Stimulated activated CD4-positive, alpha-beta T cell treated with anti-CD3 and anti-CD28 coated beads, Interleukin-4, amount 100 ng/mL, for 48 hours (primary cell): ENCODE data around the gene TTC16.
"Not testable (repeated sequence)": the region's sequence is repeated elsewhere in the genome, so short reads cannot be mapped to it uniquely, and the experiment has no call there.

ENCODE experiments used
- DNase-seq, 2 donors: peaks; one replicate each; pipeline ENCODE4 v3.0.0-alpha.2; 2020; ENCODE audit warnings: low read depth in 2 of 2

Gene TTC16

GRCh38 chr9:127741831-127742434 is 26.1 kb downstream of the TTC16 start:
- DNase-seq: no peak

DNA sequence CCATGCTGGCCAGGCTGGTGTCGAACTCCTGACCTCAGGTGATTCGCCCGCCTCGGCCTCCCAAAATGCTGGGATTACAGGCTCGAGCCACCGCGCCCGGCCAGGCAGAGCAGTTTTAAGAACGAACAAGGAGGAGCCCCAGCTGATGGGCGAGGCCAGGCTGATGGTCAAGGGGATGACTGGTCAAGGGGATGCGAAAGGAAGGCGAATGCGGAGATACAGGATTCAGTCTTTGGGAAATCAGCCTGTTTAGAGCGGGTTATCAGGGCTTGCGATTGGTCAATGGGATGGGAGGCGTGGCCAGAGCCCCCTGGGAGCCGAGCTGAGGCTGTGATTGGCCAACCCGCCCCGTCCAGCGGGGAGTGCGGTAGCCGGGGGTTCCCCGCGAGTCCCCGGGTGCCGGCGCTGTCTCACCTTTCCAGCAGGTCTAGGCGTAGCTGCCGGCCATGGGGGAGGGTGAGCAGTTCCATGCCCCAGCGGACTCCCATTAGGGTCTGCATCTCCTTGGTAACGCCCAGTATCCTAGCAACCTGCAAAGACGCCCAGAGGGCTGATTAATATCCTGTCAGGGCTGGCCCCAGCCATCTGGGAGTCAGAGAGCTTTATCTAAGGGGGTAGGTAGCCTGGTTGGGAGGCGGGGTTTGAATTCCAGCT is 26.7 kb downstream of the TTC16 start:
- DNase-seq: no peak

DNA sequence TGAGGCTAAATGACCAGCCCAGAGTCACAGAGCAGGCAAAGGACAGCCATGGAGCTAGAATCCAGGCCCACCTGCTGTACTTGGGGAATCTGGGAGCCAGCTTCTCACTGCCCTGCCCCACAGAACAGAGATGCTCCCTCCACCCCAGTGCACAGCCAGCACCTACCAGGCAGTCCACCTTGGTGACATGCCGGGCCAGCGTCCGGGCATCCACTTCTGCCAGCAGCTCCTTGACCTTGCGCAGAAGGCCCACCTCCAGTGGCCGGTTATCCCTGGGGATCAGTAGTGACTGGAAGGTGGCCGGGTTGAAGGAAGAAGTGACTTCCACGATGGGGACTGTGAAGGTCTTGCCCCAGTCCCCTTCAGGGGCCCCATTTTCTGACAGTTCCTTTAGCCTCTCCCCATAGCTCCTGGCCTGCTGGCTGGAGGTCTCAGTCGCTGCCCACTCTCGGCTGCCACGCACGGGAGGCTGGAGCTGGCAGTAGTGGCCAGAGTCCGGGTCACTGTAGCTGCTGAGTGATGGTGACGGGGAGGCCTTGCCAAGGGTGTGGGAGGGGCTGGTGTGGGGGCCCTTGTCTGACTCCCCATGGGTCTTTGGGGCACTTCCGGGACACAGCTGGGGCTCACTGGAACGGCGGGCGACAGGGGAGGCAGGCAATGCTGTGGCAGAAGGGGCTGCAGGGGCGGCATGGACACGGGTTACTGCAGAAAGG is 28.7 kb downstream of the TTC16 start:
- no peak for DNase-seq

DNA sequence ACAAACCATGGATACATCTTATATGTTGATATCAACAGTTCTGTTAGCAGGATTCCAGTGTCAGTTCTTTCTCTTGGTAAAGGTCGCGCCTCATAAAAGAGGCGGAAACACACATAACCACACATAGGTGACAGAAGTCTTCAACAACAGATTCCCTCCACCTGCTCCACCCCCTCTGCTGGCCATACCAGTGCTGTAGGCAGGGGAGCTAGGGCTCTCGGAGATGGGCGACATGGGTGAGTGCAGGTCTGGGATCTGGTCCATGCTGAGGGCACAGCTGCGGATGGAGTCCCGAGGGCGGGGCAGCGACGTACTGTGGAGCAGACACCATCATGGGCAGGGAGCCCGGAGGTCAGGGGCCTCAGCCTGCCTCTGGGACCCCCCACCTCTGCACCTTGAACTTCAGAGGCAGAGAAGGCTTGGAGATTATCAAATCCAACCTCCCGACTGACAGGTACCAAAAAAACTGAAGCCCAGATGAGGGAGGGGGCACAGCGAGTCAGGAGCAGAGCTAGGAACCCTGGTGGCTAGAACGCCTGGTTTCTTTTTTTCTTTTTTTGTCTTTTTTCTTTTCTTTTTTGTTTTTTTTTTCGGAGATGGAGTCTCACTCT is 31.2 kb downstream of the TTC16 start:
- DNase-seq: no peak

GRCh38 chr9:127749090-127749787 is 33.4 kb downstream of the TTC16 start:
- no peak for DNase-seq

DNA sequence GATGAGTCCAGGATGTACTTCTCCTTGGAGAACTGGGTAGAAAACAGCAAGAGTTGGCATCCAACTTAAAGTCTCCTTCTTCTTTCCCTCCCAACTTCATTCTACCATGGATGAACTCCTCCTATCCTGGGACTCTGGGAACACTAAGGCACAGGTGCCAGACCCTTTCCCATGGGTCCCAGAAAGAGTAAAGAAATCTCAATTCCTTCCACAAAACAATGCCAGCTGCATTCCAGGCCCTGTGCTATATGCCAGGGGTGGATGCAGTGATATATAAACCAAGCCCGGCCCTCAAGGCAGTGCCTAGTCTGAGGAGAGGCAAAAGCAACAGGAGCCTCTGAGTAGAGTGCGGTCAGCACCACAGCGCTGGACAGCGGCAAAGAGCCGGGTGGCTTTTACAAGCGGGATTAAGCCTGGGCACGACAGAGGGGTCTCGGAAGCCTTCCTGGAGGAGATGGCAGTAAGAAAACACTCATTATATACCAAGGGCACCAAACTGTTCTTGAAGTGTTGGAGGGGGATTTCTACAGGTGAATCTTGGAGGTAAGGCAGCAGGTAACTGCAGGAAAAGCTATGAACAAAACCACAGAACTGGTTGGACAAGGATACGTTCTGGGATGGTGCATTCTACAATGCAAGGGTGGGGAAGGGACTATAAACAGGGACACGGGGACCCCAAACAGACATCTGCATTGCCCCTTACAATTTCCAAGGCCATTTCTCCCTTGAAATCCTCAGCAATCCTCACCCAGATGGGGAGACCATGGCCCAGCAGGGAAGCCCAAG is 35.6 kb downstream of the TTC16 start:
- no peak for DNase-seq

GRCh38 chr9:127753148-127753547 is 37.3 kb downstream of the TTC16 start:
- DNase-seq: no peak

DNA sequence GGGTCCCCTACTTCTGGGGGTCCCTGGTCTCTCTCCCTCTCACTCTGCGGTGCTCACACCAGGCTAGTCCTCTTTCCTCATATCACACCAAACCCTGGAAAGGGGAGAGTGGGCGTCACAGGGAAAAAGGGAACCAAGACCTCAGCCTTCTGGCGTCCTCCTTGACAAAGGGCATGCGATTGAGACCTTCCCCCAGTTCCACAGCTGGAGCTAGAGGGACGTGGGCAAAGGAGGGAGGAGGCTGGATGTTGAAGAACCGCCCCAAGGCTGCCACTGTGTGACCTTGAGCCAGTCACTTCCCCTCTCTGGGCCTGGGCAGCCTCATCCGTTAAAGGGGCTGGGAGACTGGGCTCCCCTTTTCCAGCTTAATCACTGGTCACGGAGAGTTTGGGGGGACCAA is 37.7 kb downstream of the TTC16 start:
- DNase-seq: no peak

DNA sequence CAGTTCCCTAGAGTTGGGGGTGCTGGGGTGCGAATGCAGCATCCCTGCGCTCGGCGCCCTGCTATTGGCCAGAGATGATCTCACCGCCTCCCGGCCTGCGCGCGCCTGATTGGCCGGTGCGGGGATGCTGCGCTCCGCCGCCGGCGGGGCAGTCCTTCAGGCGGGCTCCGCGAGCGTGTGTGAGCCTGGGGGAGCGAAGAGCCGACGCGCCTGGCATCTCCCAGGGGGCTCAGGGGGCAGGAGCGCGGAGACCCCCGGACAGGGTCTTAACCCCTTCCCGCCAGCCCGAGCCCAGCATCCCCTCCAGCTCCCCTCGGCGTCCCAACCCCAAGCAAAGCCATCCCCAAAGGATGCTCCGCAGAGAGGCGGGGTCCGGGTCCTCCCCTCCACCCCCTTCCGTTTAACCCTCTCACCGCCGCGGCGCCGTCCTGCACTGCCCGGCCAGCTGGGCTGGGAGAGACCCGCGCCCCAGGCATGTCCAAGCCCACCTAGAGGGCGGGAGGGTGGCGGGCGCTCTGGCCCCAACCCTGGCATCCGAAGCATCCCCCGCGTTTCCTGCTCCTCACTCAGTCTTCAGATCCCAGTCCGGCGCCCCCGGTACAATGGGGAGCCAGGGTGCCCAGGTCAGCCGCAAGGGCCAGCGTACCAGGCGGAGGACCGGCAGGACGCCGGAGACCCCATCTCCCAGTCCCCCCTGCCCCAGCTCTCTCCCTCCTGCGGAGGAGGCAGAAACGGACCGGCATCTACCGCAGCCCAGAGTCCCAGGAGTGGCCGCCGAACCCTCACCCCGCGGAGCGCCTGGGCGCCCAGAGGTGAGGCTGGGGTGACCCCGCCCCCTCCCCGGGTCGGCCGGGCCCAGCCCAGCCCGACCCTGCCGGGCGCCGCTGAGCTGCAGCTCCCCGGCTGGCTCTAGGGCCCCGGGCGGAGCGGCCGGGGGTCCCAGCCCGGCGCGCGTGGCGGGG is 38.5 kb downstream of the TTC16 start:
- no peak for DNase-seq

GRCh38 chr9:127755061-127756060 is 39.5 kb downstream of the TTC16 start:
- no peak for DNase-seq

- DNase-seq: no peak
Observed at GRCh38 chr9:127756233-127756632, 40.4 kb downstream of the TTC16 start.

DNA sequence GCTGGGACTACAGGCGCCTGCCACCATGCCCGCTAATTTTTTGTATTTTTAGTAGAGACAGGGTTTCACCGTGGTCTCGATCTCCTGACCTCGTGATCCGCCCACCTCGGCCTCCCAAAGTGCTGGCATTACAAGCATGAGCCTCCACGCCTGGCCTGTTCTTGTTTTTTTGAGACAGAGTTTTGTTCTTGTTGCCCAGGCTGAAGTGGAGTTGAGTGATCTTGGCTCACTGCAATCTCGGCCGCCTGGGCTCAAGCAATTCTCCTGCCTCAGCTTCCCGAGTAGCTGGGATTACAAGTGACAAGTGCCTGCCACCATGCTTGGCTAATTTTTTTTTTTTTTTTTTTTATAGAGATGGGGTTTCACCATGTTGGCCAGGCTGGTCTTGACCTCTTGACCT is 40.9 kb downstream of the TTC16 start:
- DNase-seq: not testable (repeated sequence)

DNA sequence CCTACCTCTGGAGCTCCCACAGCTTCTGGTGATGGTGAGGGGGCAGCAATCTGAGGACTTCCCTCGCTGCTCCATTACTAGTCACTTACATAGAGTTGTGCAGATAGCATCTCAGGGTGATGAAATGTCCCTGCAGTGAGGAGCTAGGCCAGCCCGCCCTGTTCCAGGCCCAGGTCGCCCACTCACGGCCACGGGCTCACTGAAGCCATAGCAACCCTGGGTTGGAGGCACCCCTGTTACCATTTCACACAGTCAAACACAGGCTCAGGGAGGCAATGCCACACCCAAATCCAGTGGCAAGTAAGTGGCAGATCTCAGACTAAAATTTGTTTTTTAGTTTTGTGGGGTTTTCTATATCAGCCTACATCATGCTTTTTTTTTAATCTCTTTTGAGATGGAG is 43.0 kb downstream of the TTC16 start:
- no peak for DNase-seq

DNA sequence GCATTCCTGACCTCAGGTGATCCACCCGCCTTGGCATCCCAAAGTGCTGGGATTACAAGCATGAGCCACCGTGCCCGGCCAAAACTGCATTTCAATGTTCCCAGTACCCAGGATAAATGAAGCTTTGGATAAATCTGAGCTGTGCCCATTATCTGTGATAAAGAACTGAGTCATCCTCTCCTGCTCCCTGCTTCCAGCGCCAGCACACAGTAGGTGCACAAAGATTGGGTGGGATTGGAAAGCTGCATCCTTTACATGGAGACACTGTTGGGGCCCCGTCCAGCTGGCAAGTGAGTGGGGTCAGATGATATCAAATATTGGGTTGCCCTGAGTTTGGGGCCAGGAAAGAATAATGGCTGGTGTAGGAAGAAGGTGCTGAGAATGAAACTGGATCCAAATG is 45.2 kb downstream of the TTC16 start:
- no peak for DNase-seq

DNA sequence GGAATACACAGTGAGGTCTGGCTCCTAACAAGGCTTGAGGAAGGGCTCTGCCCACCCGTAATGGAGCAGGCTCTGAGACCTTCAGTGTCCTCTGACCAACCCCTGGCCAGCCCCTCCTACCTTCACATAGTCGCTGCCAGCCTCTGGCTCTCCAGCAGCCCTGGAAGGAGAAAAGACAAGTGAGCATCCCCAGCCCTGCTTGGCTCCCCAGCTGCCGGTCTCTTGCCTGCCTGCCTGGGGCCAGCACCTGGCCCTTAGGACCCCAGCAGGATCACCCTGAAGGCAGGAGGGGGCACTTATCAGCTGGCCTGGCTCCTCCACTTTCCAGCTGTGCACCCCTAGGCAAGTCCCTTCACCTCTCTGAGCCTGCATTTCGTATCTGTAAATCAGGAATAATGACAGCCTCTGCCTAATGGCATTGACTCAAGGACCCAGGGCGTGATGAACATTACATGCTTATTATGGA is 45.6 kb downstream of the TTC16 start:
- DNase-seq: no peak

- no peak for DNase-seq
Observed at GRCh38 chr9:127762111-127762676, 46.3 kb downstream of the TTC16 start.

- no peak for DNase-seq
Observed at GRCh38 chr9:127763918-127764384, 48.1 kb downstream of the TTC16 start.

GRCh38 chr9:127765418-127765817 is 49.5 kb downstream of the TTC16 start:
- DNase-seq: no peak
